Ammon's horn (tissue), 1 donor: ENCODE results near the gene CNDP1.
"Not testable (repeated sequence)": the region's sequence is repeated elsewhere in the genome, so short reads cannot be mapped to it uniquely, and the experiment has no call there.

Experiments used
- DNase-seq: peaks from one replicate; pipeline ENCODE4 v3.0.0-alpha.2; 2016; ENCODE audit warnings: low spot score

Gene CNDP1, protein sequence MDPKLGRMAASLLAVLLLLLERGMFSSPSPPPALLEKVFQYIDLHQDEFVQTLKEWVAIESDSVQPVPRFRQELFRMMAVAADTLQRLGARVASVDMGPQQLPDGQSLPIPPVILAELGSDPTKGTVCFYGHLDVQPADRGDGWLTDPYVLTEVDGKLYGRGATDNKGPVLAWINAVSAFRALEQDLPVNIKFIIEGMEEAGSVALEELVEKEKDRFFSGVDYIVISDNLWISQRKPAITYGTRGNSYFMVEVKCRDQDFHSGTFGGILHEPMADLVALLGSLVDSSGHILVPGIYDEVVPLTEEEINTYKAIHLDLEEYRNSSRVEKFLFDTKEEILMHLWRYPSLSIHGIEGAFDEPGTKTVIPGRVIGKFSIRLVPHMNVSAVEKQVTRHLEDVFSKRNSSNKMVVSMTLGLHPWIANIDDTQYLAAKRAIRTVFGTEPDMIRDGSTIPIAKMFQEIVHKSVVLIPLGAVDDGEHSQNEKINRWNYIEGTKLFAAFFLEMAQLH

DNA sequence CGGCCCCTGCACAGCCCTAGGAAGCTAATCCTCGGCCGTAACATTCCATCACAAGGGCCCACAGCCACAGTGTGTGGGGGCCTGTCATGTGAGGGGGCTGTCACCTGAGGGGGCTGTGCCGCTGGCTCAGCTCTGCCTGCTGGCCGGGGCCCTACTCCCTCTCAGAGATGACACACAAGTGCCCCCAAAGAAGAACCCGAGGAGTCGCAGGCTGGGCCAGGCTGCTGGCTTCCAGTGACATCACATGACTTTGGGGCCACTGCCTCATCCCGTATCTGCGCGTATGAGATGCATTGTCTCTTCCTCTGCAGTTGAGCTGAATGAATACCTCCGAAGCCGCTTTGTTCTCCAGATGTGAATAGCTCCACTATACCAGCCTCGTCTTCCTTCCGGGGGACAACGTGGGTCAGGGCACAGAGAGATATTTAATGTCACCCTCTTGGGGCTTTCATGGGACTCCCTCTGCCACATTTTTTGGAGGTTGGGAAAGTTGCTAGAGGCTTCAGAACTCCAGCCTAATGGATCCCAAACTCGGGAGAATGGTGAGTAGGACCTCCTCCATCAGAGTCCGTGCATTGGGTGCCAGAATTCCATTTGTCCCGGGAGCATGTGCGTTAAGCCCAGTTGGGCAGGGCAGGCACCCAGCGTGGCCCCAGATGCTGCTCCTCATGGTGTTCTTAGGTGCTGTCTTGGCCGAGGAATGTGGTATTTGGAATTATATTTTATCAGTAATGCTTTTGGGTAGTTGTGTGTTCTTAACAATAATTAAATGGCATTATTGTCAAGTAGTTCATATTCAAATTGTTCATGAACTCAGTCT, at the start of gene CNDP1:
Gene CNDP1, plus strand, starts transcription at position 351 of the 820 bp plus-strand sequence. Its CDS starts 168 bp downstream, at position 519.
- peak; percentile 91 for DNase-seq

DNA sequence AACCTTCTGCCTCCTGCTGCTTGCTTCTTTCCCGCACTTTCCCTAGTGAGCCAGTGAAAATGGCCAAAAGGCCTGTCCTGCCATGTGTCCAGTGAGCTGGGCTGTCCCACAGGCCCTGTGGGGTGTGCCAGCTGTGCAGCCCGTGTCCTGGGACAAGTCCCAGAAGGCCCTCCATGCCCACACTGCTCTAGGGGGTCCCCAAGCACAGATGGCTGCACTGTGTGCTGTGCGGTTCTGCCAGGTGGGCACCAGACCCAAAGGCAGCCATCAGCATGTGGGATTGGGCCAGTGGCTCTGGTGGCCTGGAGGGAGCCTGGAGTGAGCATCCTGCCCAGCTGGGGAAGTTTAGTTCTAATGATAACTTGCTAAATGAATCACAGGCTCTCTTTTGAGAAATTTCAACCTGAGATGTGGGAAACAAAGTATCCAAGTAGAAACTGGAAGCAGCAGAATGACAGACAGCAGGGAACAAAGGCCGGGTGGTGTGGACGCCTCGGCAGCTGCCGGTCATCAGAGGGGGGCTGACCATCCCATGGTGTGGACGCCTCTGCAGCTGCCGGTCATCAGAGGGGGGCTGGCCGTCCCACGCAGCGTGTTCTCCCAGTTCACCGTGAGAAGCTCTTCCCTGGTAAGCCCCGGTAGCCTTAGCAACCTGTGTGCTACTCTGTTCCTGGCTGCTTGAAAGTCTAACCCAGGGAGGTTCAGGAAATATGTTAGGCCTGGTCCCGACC, 48.0 kb upstream of the CNDP1 start:
- peak; percentile 40 for DNase-seq

DNA sequence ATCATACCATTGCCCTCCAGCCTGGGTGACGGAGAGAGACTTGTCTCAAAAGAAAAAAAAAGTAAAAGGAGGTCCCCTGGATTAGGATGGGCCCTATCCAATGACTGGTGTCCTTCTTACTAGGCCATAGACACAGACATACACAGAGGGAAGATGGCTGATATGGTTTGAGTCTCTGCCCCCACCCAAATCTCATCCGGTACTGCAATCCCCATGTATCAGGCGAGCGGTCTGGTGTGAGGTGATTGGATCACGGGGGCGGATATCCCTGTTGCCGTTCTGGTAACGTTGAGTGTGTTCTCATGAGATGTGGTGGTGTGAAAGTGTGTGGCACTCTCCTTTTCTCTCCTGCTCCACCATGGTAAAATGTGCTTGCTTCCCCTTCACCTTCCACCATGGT, 45.9 kb upstream of the CNDP1 start:
- no peak for DNase-seq

DNA sequence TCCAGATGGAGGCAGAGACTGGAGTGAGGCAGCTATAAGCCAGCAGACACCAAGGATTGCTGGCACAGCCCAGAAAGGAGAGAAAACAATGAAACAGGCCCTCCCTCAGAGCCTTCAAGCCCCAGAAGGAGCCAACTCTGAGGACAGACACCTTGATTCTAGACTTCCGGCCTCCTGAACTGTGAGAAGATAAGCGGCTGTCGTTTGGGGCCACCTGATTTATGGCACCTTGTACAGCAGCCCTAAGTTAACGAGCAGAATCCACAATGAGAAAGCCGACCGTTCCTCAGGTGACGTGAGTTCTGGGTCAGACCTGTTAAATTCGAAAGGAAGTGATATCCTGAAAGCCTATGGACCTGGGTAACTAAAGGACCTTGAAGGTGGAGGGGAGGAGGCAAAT, 45.4 kb upstream of the CNDP1 start:
- DNase-seq = no peak

DNA sequence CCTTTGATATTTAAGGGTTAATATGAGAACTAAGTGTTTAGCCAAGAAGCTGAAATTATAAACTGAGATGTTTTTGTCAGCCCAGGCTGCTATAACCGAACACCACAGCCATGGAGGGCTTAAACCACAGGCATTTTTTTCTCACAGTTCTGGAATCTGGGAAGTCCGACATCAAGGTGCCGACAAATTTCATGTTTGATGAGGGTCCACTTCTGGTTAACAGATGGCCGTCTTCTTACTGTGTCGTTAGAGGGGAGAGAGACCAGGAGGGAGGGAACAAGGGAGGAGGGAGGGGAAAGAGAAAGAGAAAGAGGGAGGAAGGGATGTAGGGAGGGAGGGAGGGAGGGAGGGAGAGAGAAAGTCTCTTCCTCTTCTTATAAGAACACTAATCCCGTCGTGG, 44.6 kb upstream of the CNDP1 start:
- DNase-seq = no peak

DNA sequence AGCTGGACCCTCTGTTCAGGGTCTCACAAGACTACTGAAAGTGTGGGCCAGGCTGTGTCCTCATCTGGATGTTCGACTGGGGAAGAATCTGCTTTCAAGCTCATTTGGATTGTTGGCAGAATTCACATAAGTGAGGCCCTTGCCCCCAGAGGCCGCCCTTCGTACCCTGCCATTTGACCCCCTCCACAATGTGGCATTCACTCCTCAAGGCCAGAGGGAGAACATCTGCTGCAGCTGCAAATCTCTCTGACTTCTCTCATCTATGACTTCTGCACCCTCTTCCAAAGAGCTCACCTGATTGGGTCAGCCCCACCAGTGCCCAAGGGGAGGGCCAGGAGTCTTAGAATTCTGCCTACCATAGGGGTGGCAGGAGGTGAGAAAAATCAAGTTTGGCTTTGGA, 42.0 kb upstream of the CNDP1 start:
- DNase-seq = no peak

DNA sequence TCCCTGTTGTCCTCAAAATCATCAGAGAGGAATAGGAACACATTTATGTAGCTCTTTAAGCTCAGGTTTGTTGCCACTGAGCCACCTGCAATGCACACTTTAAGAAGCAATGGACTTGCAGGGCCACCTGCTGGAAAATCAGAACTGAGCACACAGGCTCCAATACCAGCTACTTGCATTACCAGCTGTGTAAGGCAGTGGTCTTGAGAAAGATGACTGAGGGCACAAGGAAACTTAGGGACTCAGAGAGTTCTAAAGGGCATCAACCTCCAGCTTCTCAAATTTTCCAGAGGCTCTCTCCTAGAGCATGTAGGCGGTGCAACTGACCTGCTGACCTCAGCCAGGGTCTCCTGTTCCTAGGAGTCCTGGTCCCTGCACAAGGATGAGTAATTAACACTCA, 40.6 kb upstream of the CNDP1 start:
- DNase-seq = peak; percentile 79

DNA sequence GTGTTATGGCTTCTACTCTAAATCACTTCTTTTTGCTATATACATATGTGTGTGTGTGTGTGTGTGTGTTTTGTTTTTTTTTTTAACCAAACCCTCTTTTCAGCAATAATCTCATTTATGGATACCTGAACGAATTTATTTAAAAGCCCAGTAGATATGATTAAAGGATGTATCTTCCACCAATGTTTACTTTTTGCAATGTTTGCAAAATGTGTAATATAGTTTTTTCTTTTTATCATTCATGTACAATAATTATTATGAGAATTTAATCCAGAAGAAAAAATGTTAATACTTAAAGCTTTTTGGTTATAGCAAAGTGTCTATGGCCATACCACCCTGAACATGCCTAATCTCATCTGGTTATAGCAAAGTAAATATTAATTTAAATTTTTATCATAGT, 39.8 kb upstream of the CNDP1 start:
- DNase-seq = no peak

DNA sequence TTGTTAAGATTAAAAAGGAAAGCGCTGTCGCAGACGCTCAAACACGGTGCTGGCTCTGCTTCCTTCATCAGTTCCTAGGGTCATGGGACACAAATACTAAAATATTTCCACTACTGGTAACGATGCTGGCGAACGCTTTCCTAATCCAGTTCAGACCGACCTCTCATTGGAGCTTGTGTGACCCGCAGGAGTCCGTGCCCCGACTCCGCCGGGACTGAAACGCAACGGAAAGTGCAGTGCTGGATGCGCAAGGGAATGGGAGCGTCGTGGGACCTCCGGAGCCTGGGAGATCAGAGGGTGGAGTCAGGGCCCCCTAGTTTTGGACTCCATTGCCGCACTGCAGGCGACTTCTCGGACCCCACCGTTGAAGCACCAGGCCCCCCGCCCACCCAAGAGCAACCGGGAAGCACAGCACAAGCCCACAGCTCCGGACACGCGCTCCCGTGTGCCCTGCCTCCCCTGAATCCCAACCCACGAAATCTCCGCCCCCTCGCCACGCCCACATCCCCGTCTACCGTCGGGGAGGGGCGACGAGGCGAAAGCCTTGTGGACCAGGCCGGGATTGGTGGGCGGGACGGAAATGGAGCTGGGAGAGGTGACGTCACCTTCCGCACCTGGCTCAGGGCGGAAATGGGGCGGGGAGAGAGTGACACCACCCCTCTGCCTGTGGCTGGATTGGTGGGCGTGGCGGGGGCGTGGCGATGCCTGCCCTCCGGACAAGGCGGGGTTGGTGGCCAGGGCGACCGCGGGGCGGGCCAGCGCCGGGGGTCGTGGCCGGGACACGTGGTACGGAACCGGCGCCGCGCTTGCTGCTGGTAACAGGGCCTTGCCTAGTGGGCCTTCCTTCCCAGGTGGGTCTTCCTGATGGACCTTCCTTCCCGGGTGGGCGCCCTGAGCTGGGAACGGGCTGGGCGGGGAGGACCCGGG, 38.5 kb upstream of the CNDP1 start, which contains the start of gene CNDP2:
Gene CNDP2, plus strand, starts transcription at position 783 of the 927 bp plus-strand sequence. CDS start 3,611 bp downstream, outside the sequence.
- DNase-seq = peak; percentile 100

DNA sequence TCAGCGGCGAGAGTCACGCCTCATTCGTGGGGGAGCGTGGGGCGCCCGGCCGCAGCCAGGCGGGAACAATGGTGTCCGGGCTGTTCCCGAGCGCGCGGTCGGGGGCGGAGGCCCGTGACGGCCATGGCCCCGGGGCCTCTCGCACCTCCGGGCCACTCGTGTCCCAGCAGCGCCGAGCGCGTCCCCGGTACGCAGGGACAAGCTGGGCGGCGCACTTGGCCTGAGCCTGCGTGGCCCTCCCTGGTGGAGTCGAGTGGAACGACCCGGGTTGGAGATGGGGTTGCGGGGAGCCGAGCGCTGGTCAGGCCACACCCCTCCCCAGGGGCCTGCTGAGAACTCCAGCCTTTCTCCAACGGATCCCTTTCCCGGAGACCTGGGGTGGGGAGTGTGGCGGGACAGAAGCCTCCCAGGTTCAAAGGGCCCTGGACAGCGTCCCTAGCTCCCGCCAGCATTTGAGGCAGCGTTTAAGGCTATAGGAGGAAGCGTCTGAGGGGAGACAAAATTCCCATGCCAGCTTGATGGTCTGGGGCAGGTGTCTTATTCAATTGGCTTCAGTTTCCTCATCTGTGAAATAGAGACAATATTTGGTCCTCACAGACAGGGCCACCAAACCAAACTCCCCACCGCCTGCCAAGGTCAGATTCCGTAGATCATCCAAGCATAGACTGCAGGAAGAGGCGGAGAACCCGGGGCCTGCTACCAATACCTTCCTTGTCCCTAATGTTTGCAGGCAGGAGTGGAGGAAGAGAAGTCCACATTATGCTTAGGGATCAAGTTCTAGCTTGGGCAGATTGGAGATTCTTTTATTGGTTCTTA, 37.6 kb upstream of the CNDP1 start:
- DNase-seq = peak; percentile 71

DNA sequence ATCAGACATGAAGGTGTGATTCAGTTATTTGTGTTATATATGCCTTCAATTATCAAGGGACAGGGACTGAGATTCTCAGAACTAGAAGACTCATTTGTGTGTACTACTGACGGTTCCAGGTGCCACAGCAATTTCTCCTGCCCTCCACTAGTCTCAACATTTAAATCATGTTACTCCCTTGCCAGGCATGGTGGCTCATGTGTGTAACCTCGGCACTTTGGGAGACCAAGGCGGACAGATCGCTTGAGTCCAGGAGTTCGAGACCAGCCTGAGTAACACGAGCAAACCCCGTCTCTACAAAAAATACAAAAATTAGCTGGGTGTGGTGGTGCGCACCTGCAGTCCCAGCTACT, 37.0 kb upstream of the CNDP1 start:
- DNase-seq = no peak

DNA sequence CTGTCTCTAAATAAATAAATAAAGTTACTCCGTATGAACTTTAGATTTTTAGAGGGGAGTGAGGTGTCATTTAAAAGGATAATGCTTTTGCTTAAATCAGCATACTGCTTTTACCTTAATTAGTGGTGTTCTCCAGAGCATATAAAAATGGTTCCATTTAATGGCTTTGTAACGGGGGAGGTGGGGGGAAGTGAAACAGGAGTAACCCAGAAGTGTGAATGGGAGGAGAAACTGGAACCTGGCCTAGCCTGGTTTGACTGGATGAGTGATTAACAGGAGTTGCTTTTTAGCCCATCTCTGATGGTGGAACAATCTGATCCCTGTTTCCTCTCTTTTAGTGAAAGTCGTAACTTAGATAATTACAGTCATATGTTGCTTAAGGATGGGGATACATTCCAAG, 36.5 kb upstream of the CNDP1 start:
- DNase-seq = no peak

DNA sequence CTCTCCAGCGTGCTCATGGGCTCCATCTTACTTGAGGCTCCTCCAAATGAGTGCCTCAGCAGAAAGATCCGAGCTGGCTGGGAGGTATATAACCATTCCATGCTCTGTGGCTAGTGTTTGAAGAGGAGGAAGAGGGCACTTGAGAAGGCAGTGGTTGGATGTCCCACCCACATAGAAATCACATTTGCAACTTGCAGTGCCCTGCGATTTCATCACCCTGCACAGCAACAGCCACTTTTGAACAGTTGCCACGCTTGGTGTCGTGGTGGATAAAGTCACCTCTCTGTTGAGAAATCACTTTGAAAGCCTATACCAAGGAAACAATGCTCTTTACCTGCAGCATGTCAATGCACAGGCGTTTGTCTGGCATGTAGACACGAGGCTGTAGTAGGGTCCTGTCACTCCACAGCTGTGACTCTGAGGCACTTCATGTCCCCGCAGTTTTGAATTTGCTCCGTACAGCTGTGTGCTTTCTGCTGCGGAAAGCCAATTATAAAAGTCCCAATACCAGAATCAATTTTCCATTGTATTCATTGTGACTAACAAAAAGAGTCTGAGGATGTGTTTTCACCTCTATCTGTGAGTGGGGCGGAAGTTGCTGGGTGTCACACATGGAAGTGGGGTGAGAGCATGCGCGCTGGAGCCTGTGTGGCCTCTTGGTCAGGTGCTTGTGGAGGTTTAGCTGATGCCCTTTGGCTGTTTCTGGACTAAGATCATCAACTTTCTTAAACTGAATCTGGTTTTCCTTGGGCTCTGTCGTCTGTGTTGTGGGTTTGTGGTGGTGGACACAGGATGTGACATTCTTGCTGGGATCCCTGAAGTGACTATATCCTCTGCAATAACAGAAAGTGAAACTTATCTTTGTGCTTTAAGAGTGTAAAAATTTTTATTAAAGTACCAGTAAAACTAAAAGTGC, 35.3 kb upstream of the CNDP1 start:
- peak; percentile 69 for DNase-seq

DNA sequence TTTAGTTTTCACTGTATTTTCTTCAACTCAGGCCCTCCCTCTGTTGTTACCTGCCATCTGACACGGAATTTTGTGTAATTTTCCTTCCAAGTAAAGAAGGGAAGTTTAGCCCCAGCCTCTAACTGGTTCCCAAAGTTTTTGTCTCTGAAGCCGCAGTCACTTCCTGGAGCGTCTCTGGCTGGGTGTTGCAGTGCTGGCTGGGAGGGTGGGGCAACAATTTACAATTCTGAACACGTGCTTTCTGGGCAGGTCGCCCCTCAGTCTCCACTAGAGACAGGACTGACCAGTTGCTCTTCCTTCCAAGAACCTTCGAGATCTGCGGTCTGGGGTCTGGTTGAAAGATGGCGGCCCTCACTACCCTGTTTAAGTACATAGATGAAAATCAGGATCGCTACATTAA, 34.7 kb upstream of the CNDP1 start:
- peak; percentile 91 for DNase-seq

DNA sequence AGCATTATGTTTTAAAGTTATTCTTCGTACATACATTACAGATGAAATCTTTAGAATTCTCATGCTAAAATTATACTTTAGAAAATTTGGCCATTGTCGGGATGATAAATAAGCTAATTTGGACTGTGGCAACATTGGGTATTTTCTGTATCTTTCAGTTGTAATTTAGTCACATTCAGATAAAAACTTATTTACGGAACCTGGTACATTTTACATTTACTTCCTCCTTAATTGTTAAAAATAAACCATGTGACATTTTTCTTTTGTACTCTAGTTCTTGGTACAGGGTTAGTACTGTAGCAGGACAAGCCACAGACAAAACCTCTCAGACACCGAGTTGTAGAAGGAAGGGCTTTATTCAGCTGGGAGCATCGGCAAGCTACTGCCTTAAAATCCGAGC, 33.9 kb upstream of the CNDP1 start:
- DNase-seq = no peak

DNA sequence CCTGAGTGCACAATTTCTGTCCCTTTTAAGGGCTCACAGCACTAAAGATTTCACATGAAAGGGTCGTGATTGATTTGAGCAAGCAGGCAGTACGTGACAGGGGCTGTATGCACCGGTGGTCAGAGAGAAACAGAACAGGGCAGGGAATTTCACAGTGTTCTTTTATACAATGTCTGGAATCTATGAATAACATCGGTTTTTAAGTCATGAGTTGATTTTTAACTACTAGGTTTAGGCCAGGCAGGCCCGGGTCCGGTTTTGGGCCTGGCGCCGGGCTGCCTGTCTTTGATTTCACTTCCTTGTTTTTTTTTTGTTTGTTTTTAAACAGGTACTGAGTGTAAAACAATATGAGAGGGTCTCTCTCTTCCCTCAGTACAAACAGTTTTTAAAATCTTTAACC, 33.5 kb upstream of the CNDP1 start:
- DNase-seq = not testable (repeated sequence)

DNA sequence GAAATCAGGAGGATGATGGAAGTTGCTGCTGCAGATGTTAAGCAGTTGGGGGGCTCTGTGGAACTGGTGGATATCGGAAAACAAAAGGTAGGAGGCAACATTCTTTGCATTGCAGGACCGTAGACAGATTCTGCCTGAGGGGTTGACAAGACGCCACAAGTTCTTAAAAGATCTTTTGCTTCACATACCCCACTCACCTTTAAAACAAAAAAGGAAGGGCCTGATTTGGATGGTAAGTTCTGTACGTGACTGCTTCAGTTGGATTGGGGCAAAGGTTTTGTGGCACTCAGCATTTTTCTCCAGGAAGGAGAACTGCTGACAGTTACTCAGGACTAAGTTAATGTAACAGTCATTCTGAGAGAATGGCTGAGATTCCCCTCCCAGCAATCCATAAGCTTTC, 32.9 kb upstream of the CNDP1 start:
- no peak for DNase-seq

DNA sequence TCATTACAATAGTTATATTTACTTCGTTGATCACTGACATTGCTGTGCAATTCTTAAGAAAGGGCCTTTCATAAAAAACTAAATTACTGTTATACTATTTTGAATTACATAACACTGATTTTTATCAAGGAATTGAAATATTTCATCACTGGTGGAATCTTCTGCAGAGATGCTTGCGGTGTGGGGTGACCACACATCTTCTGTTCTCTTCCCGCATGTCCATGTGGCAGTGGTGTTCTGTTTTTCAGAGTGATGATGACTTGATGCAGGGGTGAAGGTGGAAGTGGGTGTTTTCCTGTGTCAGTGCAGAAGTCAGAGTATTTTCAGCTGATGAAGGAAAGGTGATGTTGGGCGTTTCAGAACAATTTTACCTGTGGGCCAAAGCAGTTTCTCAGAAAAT, 31.2 kb upstream of the CNDP1 start:
- no peak for DNase-seq

DNA sequence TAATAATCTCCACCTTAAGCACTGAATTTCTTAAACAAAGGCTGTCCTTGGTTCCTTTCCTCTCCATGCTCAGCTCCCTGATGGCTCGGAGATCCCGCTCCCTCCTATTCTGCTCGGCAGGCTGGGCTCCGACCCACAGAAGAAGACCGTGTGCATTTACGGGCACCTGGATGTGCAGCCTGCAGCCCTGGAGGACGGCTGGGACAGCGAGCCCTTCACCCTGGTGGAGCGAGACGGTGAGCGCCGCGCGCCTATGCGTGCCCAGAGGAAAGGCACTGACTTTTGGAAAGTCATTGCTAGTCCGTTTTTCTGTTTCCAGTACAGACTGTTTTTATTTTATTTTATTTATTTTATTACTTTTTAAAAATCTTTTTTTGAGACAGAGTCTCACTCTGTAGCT, 28.5 kb upstream of the CNDP1 start:
- no peak for DNase-seq
